Measurements from ENCODE around the gene CNOT4. TPM values are rescaled to one million over a fixed set of nuclear protein-coding genes. Genes with fewer than 3 reads are reported as not detected.

Gene CNOT4
- total and polyA plus RNA-seq, 2 of the 13 experiments (the other 11 are each of a cell fraction or from before 2014, with no cell fraction given) = 7.4 to 8.4 TPM

DNA sequence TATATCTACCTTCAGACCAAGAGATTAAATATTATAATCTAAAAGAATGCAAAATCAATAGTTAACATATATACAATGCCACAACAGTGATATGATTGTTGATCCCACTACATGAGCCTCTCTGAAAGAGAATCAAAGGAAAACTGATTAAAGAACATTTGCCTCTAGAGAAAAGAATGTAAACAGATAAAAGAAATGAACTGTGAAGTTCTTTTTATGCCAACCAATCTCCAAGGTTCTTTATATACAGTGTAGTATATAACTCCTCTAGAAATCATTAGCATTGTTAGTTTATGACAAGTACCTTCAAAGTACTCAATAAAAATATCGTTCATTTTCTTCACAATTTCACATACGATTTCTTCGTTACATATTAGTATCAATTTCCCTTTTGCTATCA lies 20.1 kb downstream of the CNOT4 start:
- 96% methylated on average over 3 of the region's 3 CpGs for WGBS (ENCODE audit: low lambda C conversion rate)
- Histone ChIP-seq H3K4me3 (replicated peaks in 1 of 3; ENCODE audit: insufficient read depth in 1 of 3, low read depth in 2 of 3, low read length in 3 of 3) (no peak overlapping the region), H3K27ac (ENCODE audit: extremely low read length, insufficient read depth, low read length) (no peak overlapping the region), H4K20me1 (ENCODE audit: insufficient read depth, low read length) (0 out of 2 replicates have a peak, but pooled peaks cover 14% of the 10 kb centered on the region), H3K4me1 (ENCODE audit: insufficient read depth, low read length) (peaks cover 9% of the 10 kb centered on the region), H3K36me3 (replicated peaks in 1 of 2; ENCODE audit: control insufficient read depth in 1 of 2, insufficient read depth in 2 of 2, low read length in 2 of 2) (no peaks in the 10 kb centered on the region; a peak in 1 of 5 replicates), H3K79me2 (ENCODE audit: insufficient read depth, low read length) (peaks cover 83% of the 10 kb centered on the region), H3K9me3 (ENCODE audit: low read length) (no peaks in the 10 kb centered on the region), H3K27me3 (ENCODE audit: control insufficient read depth in 1 of 2, insufficient read depth in 2 of 2, low read length in 2 of 2) (no peaks in the 10 kb centered on the region), H3K4me2 (ENCODE audit: low read depth, low read length) (no peak overlapping the region), H2AFZ (ENCODE audit: low read length) (no peak overlapping the region), H3K9ac (ENCODE audit: insufficient read depth, low read depth, low read length) (no peak overlapping the region)
- TF ChIP-seq SP140L (CRISPR knock-in tag; IDR thresholded peaks at IDR 0.05; ENCODE audit: borderline replicate concordance) (no peak), ZNF75D (CRISPR knock-in tag; IDR thresholded peaks at IDR 0.05; ENCODE audit: borderline replicate concordance) (no peak), PCBP1 (IDR thresholded peaks at IDR 0.05; ENCODE audit: borderline replicate concordance, low read depth, low read length) (no peak), SAP130 (CRISPR knock-in tag; IDR thresholded peaks at IDR 0.05; ENCODE audit: low read depth) (no peak), PHF21A (CRISPR knock-in tag; IDR thresholded peaks at IDR 0.05) (no peak)
- TF ChIP-seq, protein P1, sequence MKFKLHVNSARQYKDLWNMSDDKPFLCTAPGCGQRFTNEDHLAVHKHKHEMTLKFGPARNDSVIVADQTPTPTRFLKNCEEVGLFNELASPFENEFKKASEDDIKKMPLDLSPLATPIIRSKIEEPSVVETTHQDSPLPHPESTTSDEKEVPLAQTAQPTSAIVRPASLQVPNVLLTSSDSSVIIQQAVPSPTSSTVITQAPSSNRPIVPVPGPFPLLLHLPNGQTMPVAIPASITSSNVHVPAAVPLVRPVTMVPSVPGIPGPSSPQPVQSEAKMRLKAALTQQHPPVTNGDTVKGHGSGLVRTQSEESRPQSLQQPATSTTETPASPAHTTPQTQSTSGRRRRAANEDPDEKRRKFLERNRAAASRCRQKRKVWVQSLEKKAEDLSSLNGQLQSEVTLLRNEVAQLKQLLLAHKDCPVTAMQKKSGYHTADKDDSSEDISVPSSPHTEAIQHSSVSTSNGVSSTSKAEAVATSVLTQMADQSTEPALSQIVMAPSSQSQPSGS (CRISPR knock-in tag; IDR thresholded peaks at IDR 0.05) = no peak
- TF ChIP-seq, protein P2, sequence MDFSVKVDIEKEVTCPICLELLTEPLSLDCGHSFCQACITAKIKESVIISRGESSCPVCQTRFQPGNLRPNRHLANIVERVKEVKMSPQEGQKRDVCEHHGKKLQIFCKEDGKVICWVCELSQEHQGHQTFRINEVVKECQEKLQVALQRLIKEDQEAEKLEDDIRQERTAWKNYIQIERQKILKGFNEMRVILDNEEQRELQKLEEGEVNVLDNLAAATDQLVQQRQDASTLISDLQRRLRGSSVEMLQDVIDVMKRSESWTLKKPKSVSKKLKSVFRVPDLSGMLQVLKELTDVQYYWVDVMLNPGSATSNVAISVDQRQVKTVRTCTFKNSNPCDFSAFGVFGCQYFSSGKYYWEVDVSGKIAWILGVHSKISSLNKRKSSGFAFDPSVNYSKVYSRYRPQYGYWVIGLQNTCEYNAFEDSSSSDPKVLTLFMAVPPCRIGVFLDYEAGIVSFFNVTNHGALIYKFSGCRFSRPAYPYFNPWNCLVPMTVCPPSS (IDR thresholded peaks at IDR 0.05) = no peak
- BruUV-seq (replicated peaks) = no TSS peak
- ChIA-PET POLR2A (no interaction called here), CTCF (ENCODE audit: low intra/inter-chr PET ratio, low total read pairs) (no interaction called here)
- no peak for ATAC-seq
- intact Hi-C loops (cut with micrococcal nuclease; ENCODE audit: unreplicated experiment) = no loop called here
- in situ Hi-C loops (cut with HindIII; ENCODE audit: extremely low pct_ligation_motif_present, low pct_unique_long_range_greater_than_20kb) = no loop called here
- no peak for DNase-seq (ENCODE audit: low spot score)
- FAIRE-seq = no peak

Data from HepG2 (cell line).